NCI-H1436 (cell line): ENCODE data around the gene SAMM50.

Experiments used
- DNase-seq: peaks from one replicate; lab custom pipeline; 2025; lab: John Stamatoyannopoulos, UW

SAMM50 gene

GRCh38 chr22:44029069-44029468 lies 73.8 kb downstream of the SAMM50 start:
- DNase-seq, result no peak

- no peak for DNase-seq
These were observed 74.9 kb downstream of the SAMM50 start for GRCh38 chr22:44030051-44030701.

GRCh38 chr22:44030702-44031082 lies 75.5 kb downstream of the SAMM50 start:
- DNase-seq, result no peak

GRCh38 chr22:44031158-44031952 lies 76.1 kb downstream of the SAMM50 start:
- DNase-seq, result no peak

- no peak for DNase-seq
These were observed 77.0 kb downstream of the SAMM50 start for GRCh38 chr22:44032126-44032730.

GRCh38 chr22:44033287-44033686 lies 78.0 kb downstream of the SAMM50 start:
- DNase-seq, result no peak

GRCh38 chr22:44033694-44034093 lies 78.5 kb downstream of the SAMM50 start:
- DNase-seq, result no peak

- DNase-seq, result no peak
These were observed 82.5 kb downstream of the SAMM50 start for GRCh38 chr22:44037519-44038375.

GRCh38 chr22:44039566-44040171 lies 84.4 kb downstream of the SAMM50 start:
- no peak for DNase-seq

- DNase-seq, result no peak
These were observed 87.3 kb downstream of the SAMM50 start for GRCh38 chr22:44042249-44043218.

- DNase-seq, result no peak
These were observed 89.9 kb downstream of the SAMM50 start for GRCh38 chr22:44045145-44045544.
